WTC11 (cell line): ENCODE data around the gene LATS2.

Source experiments
- ATF2 ChIP-seq: sonication (generic); formaldehyde crosslinking; IDR thresholded peaks from 2 replicates; pipeline ENCODE4 v1.8.1; 2022; ENCODE audit warnings: low read depth, missing genetic modification reagents, borderline replicate concordance
- SP1 ChIP-seq: sonication (generic); formaldehyde crosslinking; conservative IDR thresholded peaks from 2 replicates; pipeline ENCODE4 v1.8.1; 2022; ENCODE audit warnings: missing genetic modification reagents
- TF ChIP-seq, protein P1 (sequence below): fragments of 200-600 bp; IDR thresholded peaks from 2 replicates; pipeline ENCODE4 v1.8.0; 2022; ENCODE audit warnings: antibody characterized with exemption

DNA sequence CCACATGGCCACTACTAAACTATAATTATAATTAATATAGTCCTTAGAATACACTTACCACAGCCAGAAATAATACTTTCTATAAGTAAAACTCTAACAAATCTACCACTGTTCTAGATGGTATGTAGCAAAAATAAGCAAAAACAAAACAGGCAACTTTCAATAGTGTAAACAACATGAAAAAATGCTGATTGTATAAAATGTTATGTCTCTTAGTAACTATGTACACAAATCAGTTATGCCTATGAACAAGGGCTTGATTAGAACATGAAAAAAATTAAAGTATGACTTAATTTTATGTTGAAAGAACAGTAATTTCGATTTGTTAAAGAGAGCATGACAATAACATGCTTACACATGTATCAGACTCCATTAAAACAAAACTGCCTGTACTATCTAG, 60.7 kb downstream of the LATS2 start:
- TF ChIP-seq, protein P1, sequence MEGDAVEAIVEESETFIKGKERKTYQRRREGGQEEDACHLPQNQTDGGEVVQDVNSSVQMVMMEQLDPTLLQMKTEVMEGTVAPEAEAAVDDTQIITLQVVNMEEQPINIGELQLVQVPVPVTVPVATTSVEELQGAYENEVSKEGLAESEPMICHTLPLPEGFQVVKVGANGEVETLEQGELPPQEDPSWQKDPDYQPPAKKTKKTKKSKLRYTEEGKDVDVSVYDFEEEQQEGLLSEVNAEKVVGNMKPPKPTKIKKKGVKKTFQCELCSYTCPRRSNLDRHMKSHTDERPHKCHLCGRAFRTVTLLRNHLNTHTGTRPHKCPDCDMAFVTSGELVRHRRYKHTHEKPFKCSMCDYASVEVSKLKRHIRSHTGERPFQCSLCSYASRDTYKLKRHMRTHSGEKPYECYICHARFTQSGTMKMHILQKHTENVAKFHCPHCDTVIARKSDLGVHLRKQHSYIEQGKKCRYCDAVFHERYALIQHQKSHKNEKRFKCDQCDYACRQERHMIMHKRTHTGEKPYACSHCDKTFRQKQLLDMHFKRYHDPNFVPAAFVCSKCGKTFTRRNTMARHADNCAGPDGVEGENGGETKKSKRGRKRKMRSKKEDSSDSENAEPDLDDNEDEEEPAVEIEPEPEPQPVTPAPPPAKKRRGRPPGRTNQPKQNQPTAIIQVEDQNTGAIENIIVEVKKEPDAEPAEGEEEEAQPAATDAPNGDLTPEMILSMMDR = no peak
- TF ChIP-seq SP1 (no peak), ATF2 (no peak)
